GM11168 (cell line): ENCODE measurements around the gene ALAS2.
"Not testable (repeated sequence)": the region's sequence is repeated elsewhere in the genome, so short reads cannot be mapped to it uniquely, and the experiment has no call there.

ENCODE experiments used
- in situ Hi-C: fragments of 300-500 bp; cut with MboI; formaldehyde crosslinking; loops from one replicate; pipeline ENCODE4 v1.12.0; 2022; ENCODE audit warnings: low sequenced_read_pairs; ENCODE audit not compliant: unreplicated experiment

ALAS2 gene

DNA sequence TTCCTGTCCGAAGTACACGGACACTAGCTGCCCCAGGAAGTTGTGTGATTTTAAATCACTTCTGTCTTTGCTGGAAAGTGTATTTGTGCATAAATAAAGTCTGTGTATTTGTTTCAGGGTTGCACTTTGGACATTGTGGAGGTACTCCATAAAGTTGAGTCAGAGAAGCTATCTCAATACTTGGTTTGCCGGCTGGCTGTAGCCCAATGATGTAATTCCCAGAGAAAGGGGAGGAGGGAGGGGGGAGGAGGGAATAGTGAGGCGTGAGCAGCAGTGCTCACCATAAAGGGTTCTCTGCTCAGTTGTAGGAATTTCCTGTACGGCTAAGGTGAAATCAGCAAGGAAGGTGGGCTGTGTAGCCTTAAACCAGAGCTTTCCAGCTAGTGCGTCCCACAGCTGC is 23.1 kb downstream of the ALAS2 start:
- in situ Hi-C loops, result no loop called here

GRCh38 chrX:55006827-55007621 is 23.8 kb downstream of the ALAS2 start:
- in situ Hi-C loops, result no loop called here

- in situ Hi-C loops, result no loop called here
These were observed 25.5 kb downstream of the ALAS2 start for GRCh38 chrX:55005256-55005655.

DNA sequence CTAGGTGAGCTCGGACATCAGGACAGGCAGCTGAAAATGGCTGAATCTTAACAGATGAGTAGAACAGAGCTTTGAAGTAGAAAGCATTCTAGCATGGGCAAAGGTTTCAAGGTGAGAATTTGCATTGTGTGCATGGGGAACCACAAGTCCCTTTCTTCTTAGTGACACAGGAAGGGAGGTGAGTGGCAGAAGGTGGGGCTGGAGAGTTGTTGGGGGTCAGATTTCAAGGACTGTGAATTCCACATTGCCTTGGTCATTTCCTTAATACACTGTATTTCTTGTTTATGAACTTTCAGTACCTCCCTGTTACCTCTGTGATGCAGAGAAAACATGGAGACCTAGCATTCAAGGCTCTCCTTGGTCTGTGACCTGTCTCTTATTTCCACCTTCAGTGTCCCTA is 26.5 kb downstream of the ALAS2 start:
- in situ Hi-C loops, result no loop called here

DNA sequence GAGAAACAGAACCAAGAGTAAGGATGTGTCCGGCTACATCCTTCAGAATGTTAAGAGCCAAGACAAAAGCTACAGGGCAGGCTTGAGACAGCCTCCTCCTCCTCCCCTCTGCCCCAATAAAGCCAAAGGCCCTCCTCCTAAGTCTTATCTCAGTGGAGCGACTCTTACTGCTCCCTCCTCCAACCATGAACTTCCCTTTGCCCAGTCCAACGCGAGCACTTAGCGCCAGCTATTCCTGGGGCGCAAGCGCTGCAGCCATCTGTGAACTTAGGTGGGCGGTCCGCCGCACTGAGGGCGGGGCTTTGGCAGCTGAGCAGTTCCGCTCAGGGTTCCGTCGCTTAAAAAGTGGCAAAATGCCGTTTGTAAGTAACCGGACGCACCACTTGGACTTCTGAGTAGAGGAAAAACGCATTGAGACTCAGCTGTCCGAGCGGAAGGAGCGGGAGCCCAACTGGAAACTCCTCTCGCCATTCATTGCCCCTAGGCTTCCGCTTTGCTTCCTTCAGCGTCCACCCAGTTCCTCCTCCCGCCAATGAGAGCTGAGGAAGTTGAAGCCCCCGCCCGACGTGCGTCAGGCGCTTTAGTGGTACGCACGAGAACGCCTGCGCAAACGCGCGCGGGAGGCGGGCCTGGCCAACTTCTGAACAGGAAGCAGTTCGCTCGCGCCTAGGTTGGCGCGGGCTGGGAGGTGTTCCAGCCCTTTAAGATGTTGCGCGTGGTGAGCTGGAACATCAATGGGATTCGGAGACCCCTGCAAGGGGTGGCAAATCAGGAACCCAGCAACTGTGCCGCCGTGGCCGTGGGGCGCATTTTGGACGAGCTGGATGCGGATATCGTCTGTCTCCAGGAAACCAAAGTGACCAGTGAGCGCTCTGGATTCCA is 30.8 kb downstream of the ALAS2 start, which contains the start of gene APEX2:
TSS of gene APEX2 (plus strand) at position 647 of the 882 bp plus-strand sequence. CDS start at position 707, 60 bp downstream.
- in situ Hi-C loops, result no loop called here

GRCh38 chrX:54995621-54996020 is 35.2 kb downstream of the ALAS2 start:
- in situ Hi-C loops, result no loop called here

DNA sequence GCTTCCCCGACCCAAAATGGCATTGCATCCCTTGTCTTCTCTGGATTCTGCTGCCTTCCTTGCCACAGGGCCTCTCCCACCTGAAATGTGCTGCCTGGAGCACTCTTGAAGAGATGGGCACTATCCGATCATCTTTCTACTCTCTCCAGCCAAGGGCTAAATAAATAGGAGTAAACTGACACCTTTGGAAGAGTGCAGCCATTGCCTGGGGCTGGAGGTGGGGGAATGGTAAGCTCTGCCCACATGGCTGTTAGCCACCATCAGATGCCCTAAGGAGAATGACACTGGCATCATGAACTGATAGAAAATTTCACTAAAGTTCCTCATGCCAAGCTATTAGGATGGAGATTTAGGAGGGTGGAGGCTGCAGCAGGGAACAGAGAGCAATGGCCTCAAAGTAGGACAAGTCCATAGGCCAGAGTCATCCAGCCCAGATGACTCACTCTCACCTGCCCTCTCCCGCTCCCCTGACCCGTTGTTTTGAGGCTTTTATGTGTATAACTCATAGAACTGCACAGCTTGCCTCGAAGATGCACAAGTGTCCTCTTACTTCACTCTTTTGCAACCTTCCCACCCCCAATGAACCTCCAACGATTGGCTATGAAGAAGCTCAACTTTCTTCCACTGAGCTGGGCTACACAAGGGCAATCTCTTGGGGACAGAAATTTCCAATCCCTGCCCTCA is 36.0 kb downstream of the ALAS2 start:
- in situ Hi-C loops, result no loop called here

DNA sequence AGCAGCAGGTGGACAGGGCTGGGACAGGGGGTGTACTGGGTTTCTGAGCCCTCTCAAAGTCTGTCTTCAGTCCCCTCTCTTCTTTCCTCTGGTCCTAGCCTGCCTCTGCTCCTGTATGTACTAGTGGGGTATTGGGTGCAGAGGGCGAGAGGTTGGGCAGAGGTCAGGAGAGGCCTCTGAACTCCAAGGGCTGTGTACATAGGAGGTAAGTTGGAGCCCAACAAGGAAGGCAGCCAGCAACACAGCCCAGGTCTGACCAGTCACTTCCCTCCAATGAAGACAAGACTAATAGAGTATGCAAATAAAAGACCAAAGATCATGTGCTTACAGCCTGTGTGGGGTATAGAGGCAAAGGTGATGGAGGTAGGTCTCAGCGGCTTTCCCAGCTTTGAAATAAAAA is 36.7 kb downstream of the ALAS2 start, which contains the start of gene PFKFB1:
TSS of gene PFKFB1 (minus strand) at position 90 of the 400 bp plus-strand sequence. CDS start 181 bp downstream, outside the sequence.
- in situ Hi-C loops, result no loop called here

GRCh38 chrX:54992911-54993622 is 37.7 kb downstream of the ALAS2 start:
- in situ Hi-C loops, result no loop called here

GRCh38 chrX:54991706-54992105 is 39.1 kb downstream of the ALAS2 start:
- in situ Hi-C loops, result no loop called here

GRCh38 chrX:54983306-54983705 is 47.5 kb downstream of the ALAS2 start:
- in situ Hi-C loops, result not testable (repeated sequence)

DNA sequence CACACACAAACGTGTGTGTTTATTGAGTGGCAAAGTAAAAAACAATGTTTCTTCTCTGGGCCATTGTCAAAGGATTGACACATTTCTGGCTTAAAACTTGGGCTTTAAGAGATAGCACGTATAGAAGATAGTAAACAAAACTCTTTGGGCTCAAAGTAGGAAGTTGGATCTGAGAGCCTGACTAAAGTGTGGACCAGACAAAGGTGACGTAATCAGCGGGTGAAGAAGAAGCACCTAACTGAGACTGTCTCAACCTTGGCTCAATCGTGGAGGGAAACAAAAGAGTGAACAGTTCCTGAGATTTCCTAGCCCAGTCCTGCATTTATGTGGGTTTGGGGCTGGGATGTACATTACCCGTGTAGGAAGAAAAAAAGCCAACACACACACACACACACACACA is 50.4 kb downstream of the ALAS2 start:
- in situ Hi-C loops, result no loop called here

GRCh38 chrX:54979432-54979831 is 51.3 kb downstream of the ALAS2 start:
- in situ Hi-C loops, result no loop called here

DNA sequence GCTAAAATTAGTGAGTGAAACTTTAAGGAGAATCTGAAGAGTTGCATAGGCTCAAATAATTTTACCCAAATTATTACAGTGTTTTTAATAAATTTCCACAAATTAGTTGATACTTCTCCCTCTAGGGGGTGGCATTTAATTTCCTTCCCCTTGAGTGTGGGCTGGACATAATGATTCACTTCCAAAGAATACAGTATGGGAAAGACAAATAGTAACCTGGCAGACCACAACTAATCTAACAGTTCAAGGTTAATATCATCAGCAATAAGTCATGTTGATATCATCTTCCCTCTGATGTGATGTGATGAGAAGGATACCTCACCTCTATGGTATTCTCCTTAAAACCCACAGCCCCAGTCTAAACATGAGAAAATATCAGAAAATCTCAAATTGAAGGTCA is 52.3 kb downstream of the ALAS2 start:
- in situ Hi-C loops, result no loop called here

- in situ Hi-C loops, result no loop called here
These were observed 53.4 kb downstream of the ALAS2 start for GRCh38 chrX:54977387-54977786.

GRCh38 chrX:54964766-54965497 is 65.8 kb downstream of the ALAS2 start:
- in situ Hi-C loops, result no loop called here

GRCh38 chrX:54961750-54962149 is 69.0 kb downstream of the ALAS2 start:
- in situ Hi-C loops, result no loop called here
